Measurements from ENCODE around the gene LACTB. TPM values are rescaled to one million over a fixed set of nuclear protein-coding genes. Genes with fewer than 3 reads are reported as not detected.
A peak's percentile ranks its signal among the peaks of the same experiment; 100 is the strongest.

Gene LACTB
- total and polyA plus RNA-seq, 2 experiments from 2014 or later: 26.5 to 31.0 TPM

DNA sequence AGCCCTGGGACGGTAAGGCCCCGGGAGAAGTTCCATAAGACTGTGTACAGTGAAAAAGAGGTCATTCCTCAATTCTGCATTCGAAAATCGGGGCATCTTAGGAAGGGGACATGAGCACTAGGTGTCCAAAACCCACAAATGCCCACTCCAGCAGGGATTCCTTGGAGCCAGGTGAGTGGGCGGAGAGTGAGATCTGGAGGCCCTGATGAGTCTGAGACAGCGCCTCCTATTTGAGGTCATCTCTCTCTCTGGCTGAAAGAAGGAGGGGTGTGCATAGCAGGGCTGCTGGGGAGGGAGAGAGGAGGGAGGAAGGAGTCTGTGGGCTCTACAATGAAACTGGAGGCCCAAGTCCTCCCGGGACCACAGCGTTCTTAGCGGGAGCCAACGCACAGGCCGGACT, 38.1 kb upstream of the LACTB start:
- 94% methylated on average over 11 of the region's 11 CpGs for WGBS (ENCODE audit: low lambda C conversion rate, missing lambda C conversion rate)
- no peak overlapping the region for H3K4me2 ChIP-seq
- H4K20me1 ChIP-seq (ENCODE audit: insufficient read depth, poor library complexity, severe bottlenecking): no peaks in the 10 kb centered on the region
- H3K27me3 ChIP-seq: no peaks in the 10 kb centered on the region
- no peaks in the 10 kb centered on the region for H3K9me3 ChIP-seq (ENCODE audit: low read depth)
- no peak overlapping the region for H3K27ac ChIP-seq
- no peaks in the 10 kb centered on the region for H3K9me2 ChIP-seq (replicated peaks; ENCODE audit: insufficient read depth)
- no peak for DNase-seq (ENCODE audit: low spot score)
- no peaks in the 10 kb centered on the region for H3K36me3 ChIP-seq (replicated peaks; ENCODE audit: insufficient read depth, low read depth)
- no peaks in the 10 kb centered on the region for H3K79me2 ChIP-seq
- H3K4me1 ChIP-seq (ENCODE audit: insufficient read depth): peaks cover 18% of the 10 kb centered on the region
- TF ChIP-seq, protein P1, sequence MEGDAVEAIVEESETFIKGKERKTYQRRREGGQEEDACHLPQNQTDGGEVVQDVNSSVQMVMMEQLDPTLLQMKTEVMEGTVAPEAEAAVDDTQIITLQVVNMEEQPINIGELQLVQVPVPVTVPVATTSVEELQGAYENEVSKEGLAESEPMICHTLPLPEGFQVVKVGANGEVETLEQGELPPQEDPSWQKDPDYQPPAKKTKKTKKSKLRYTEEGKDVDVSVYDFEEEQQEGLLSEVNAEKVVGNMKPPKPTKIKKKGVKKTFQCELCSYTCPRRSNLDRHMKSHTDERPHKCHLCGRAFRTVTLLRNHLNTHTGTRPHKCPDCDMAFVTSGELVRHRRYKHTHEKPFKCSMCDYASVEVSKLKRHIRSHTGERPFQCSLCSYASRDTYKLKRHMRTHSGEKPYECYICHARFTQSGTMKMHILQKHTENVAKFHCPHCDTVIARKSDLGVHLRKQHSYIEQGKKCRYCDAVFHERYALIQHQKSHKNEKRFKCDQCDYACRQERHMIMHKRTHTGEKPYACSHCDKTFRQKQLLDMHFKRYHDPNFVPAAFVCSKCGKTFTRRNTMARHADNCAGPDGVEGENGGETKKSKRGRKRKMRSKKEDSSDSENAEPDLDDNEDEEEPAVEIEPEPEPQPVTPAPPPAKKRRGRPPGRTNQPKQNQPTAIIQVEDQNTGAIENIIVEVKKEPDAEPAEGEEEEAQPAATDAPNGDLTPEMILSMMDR (IDR thresholded peaks at IDR 0.05; ENCODE audit: poor library complexity): no peak
- TF ChIP-seq EZH2phosphoT487 (IDR thresholded peaks at IDR 0.05; ENCODE audit: low read depth, severe bottlenecking, unreplicated experiment) (no peak), EZH2 (IDR thresholded peaks at IDR 0.05; ENCODE audit: borderline replicate concordance) (no peak)
- no peak overlapping the region for H2AFZ ChIP-seq
- no peak overlapping the region for H3K4me3 ChIP-seq

DNA sequence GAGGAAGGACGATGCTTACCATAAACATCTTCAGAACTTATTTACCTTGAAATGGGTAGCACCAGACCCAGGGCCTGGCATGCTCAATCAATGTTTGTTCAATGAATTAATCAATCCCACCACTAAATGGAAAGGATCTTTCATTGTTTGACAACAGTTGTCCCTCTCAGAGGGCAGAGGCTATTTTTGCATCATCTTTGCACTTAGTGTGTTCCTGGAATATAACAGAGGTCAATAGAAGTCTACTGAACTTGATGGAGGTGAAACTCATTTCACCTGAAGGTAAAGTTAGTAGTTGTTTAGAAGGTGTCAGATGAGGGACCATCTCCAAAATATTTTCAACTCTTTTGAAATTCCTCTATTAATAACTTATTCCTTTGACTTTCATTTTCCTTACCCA, 36.9 kb upstream of the LACTB start:
- peaks cover 30% of the 10 kb centered on the region for H3K4me1 ChIP-seq (ENCODE audit: insufficient read depth)
- H3K4me2 ChIP-seq: no peak overlapping the region
- no peaks in the 10 kb centered on the region for H4K20me1 ChIP-seq (ENCODE audit: insufficient read depth, poor library complexity, severe bottlenecking)
- TF ChIP-seq, protein P1 (IDR thresholded peaks at IDR 0.05; ENCODE audit: poor library complexity): no peak
- TF ChIP-seq EZH2phosphoT487 (IDR thresholded peaks at IDR 0.05; ENCODE audit: low read depth, severe bottlenecking, unreplicated experiment) (no peak), EZH2 (IDR thresholded peaks at IDR 0.05; ENCODE audit: borderline replicate concordance) (no peak)
- WGBS (ENCODE audit: low lambda C conversion rate, missing lambda C conversion rate): 85% methylated on average over 1 of the region's 1 CpG
- H3K9me2 ChIP-seq (replicated peaks; ENCODE audit: insufficient read depth): no peaks in the 10 kb centered on the region
- no peaks in the 10 kb centered on the region for H3K27me3 ChIP-seq
- H3K79me2 ChIP-seq: no peaks in the 10 kb centered on the region
- DNase-seq (ENCODE audit: low spot score): no peak
- no peaks in the 10 kb centered on the region for H3K36me3 ChIP-seq (replicated peaks; ENCODE audit: insufficient read depth, low read depth)
- H3K4me3 ChIP-seq: no peak overlapping the region
- H3K9me3 ChIP-seq (ENCODE audit: low read depth): no peaks in the 10 kb centered on the region
- no peak overlapping the region for H3K27ac ChIP-seq
- H2AFZ ChIP-seq: no peak overlapping the region

DNA sequence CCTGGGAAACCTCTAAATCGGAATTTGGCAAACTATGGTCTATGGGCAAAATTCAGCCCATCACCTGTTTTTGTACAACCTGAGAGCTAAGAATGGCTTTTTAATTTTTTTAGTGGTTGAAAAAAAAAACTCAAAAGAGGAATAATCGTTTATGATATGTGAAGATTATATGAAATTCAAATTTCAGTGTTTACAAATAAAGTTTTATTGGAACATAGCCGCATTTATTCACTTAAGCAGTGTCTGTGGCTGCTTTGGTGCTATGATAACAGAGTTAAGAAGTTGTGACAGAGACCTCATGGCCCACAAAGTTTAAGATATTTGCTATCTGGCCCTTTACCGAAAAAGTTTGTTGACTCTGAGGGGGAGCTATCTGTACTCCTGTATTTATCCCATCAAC, 36.4 kb upstream of the LACTB start:
- no peak for DNase-seq (ENCODE audit: low spot score)
- Histone ChIP-seq H4K20me1 (ENCODE audit: insufficient read depth, poor library complexity, severe bottlenecking) (no peaks in the 10 kb centered on the region), H3K9me3 (ENCODE audit: low read depth) (no peaks in the 10 kb centered on the region), H3K4me2 (no peak overlapping the region), H3K4me1 (ENCODE audit: insufficient read depth) (peaks cover 32% of the 10 kb centered on the region), H2AFZ (no peak overlapping the region), H3K27me3 (no peaks in the 10 kb centered on the region), H3K4me3 (no peak overlapping the region), H3K79me2 (no peaks in the 10 kb centered on the region), H3K36me3 (replicated peaks; ENCODE audit: insufficient read depth, low read depth) (no peaks in the 10 kb centered on the region), H3K27ac (no peak overlapping the region), H3K9me2 (replicated peaks; ENCODE audit: insufficient read depth) (no peaks in the 10 kb centered on the region)
- WGBS (ENCODE audit: low lambda C conversion rate, missing lambda C conversion rate): 89% methylated on average over 4 of the region's 4 CpGs
- no peak for TF ChIP-seq EZH2phosphoT487 (IDR thresholded peaks at IDR 0.05; ENCODE audit: low read depth, severe bottlenecking, unreplicated experiment)
- no peak for TF ChIP-seq EZH2 (IDR thresholded peaks at IDR 0.05; ENCODE audit: borderline replicate concordance)
- TF ChIP-seq, protein P1 (IDR thresholded peaks at IDR 0.05; ENCODE audit: poor library complexity): no peak

DNA sequence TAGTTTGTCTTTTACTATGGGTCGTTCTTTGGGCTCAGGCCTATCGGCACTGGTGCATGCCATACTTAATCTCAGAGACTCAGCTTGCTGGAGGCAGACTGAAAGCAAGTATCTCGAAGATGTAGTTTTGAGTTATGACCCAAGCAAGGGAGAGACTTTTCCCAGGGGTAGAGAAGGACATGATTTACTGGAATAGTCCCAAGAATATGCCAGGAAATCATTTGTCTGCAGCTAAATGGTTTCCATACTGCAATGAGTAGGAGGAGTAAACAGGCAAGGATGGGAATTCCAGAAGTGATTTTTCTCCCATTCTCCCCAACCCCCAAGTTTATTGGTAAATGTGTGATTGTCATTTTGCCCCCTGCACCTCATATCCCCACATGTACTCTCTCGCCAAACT, 35.4 kb upstream of the LACTB start:
- no peak overlapping the region for H2AFZ ChIP-seq
- DNase-seq (ENCODE audit: low spot score): no peak
- no peak overlapping the region for H3K4me3 ChIP-seq
- no peaks in the 10 kb centered on the region for H3K27me3 ChIP-seq
- H3K4me2 ChIP-seq: peak overlapping the region; percentile 1
- no peaks in the 10 kb centered on the region for H3K79me2 ChIP-seq
- H4K20me1 ChIP-seq (ENCODE audit: insufficient read depth, poor library complexity, severe bottlenecking): no peaks in the 10 kb centered on the region
- WGBS (ENCODE audit: low lambda C conversion rate, missing lambda C conversion rate): 71% methylated on average over 4 of the region's 4 CpGs
- no peaks in the 10 kb centered on the region for H3K36me3 ChIP-seq (replicated peaks; ENCODE audit: insufficient read depth, low read depth)
- peak overlapping the region; percentile 37 for H3K27ac ChIP-seq
- H3K9me2 ChIP-seq (replicated peaks; ENCODE audit: insufficient read depth): no peaks in the 10 kb centered on the region
- H3K4me1 ChIP-seq (ENCODE audit: insufficient read depth): peaks cover 32% of the 10 kb centered on the region
- TF ChIP-seq EZH2 (IDR thresholded peaks at IDR 0.05; ENCODE audit: borderline replicate concordance): no peak
- TF ChIP-seq EZH2phosphoT487 (IDR thresholded peaks at IDR 0.05; ENCODE audit: low read depth, severe bottlenecking, unreplicated experiment): no peak
- TF ChIP-seq, protein P1 (IDR thresholded peaks at IDR 0.05; ENCODE audit: poor library complexity): no peak
- no peaks in the 10 kb centered on the region for H3K9me3 ChIP-seq (ENCODE audit: low read depth)
